SK-N-SH (cell line): Measurements from ENCODE around the gene TRIM72. TPM values are rescaled to one million over a fixed set of nuclear protein-coding genes. Genes with fewer than 3 reads are reported as not detected.

Experiments
- CTCF ChIA-PET: fragments of 300-600, 350-600 bp; formaldehyde crosslinking; extraction: SDS; loops from one replicate; lab custom pipeline; 2021; lab: Yijun Ruan, JAX
- POLR2A ChIA-PET: fragments of 350-600 bp; sonication (Branson Sonifier 250); formaldehyde crosslinking; extraction: SDS; loops from one replicate; lab custom pipeline; 2020; ENCODE audit warnings: antibody characterized with exemption, inconsistent platforms; lab: Yijun Ruan, JAX
- DNase-seq: peaks from one replicate; pipeline ENCODE4 v3.0.0; 2012
- H2AFZ ChIP-seq: fragments of 200-600 bp; sonication (generic); 2 replicates; pipeline ENCODE4 v1.8.1; 2016; ENCODE audit warnings: antibody characterized with exemption, mild to moderate bottlenecking, low read depth
- H3F3A ChIP-seq: fragments of 200-600 bp; sonication (generic); replicated peaks from 2 replicates; pipeline ENCODE3; 2016; ENCODE audit warnings: antibody characterized with exemption, mild to moderate bottlenecking; ENCODE audit not compliant: insufficient read depth
- H3K27ac ChIP-seq, 2 experiments: fragments of 200-500 bp in 1 of 2; fragments of 200-600 bp in 1 of 2; sonication (Bioruptor generic) in 1 of 2; sonication (generic), shearing (Covaris generic) in 1 of 2; 2 replicates each; pipeline versions ENCODE4 v1.5.1 to v1.6.1; 2014 to 2016; ENCODE audit warnings: low read depth in 2 of 2, inconsistent platforms in 1 of 2, low read length in 1 of 2, mild to moderate bottlenecking in 1 of 2, mixed read lengths in 1 of 2
- H3K27me3 ChIP-seq: fragments of 200-600 bp; sonication (generic), shearing (Covaris generic); 2 replicates; pipeline ENCODE4 v1.6.1; 2016; ENCODE audit warnings: mixed run types; ENCODE audit not compliant: insufficient read depth
- H3K36me3 ChIP-seq, 2 experiments: fragments of 200-500 bp in 1 of 2; fragments of 200-600 bp in 1 of 2; sonication (Bioruptor generic) in 1 of 2; sonication (generic) in 1 of 2; replicated peaks in 1 of 2; 2 replicates each; pipeline versions ENCODE3 to v1.5.1; 2014 to 2016; ENCODE audit warnings: low read length in 1 of 2, mild to moderate bottlenecking in 1 of 2; ENCODE audit not compliant: insufficient read depth in 2 of 2, control insufficient read depth in 1 of 2
- H3K4me1 ChIP-seq, 2 experiments: fragments of 200-500 bp in 1 of 2; fragments of 200-600 bp in 1 of 2; sonication (Bioruptor generic) in 1 of 2; sonication (generic), shearing (Covaris generic) in 1 of 2; 2 replicates each; pipeline versions ENCODE4 v1.5.1 to v1.6.1; 2014 to 2016; ENCODE audit warnings: low read depth in 1 of 2, low read length in 1 of 2, mixed run types in 1 of 2; ENCODE audit not compliant: insufficient read depth in 2 of 2, control insufficient read depth in 1 of 2
- H3K4me2 ChIP-seq: fragments of 200-600 bp; sonication (generic), shearing (Covaris generic); 2 replicates; pipeline ENCODE4 v1.6.1; 2017; ENCODE audit warnings: mixed run types
- H3K4me3 ChIP-seq, 2 experiments: fragments of 200-500 bp in 1 of 2; fragments of 200-600 bp in 1 of 2; sonication (Bioruptor generic) in 1 of 2; sonication (generic), shearing (Covaris generic) in 1 of 2; 2 replicates each; pipeline versions ENCODE4 v1.5.1 to v1.8.1; 2014 to 2016; ENCODE audit warnings: low read depth in 2 of 2, inconsistent platforms in 1 of 2, low read length in 1 of 2, mild to moderate bottlenecking in 1 of 2, mixed read lengths in 1 of 2, moderate library complexity in 1 of 2
- H3K79me2 ChIP-seq: fragments of 200-600 bp; sonication (generic); 2 replicates; pipeline ENCODE4 v1.8.1; 2017; ENCODE audit warnings: mild to moderate bottlenecking; ENCODE audit not compliant: insufficient read depth
- H3K9ac ChIP-seq: fragments of 200-600 bp; sonication (generic); 2 replicates; pipeline ENCODE4 v1.6.1; 2017; ENCODE audit warnings: mixed run types
- H3K9me2 ChIP-seq: fragments of 200-600 bp; sonication (generic); 2 replicates; pipeline ENCODE4 v1.6.1; 2017; ENCODE audit warnings: mixed run types
- H3K9me3 ChIP-seq: fragments of 200-600 bp; sonication (generic); 2 replicates; pipeline ENCODE4 v1.6.1; 2017; ENCODE audit warnings: mixed run types, mild to moderate bottlenecking, moderate library complexity
- H4K20me1 ChIP-seq: fragments of 200-600 bp; sonication (generic); 2 replicates; pipeline ENCODE4 v1.6.1; 2017; ENCODE audit warnings: mild to moderate bottlenecking, mixed run types; ENCODE audit not compliant: insufficient read depth
- CHD2 ChIP-seq: fragments of 150-350 bp; IDR thresholded peaks from 2 replicates; pipeline ENCODE4 v1.6.1; 2018; ENCODE audit warnings: low read length; ENCODE audit not compliant: partially characterized antibody
- CTCF ChIP-seq: fragments of 200-600 bp; sonication (generic); IDR thresholded peaks from 2 replicates; pipeline ENCODE4 v1.6.1; 2017; ENCODE audit warnings: antibody characterized with exemption, mild to moderate bottlenecking, moderate library complexity
- EP300 ChIP-seq, 2 experiments: IDR thresholded peaks; 2 replicates each; pipeline versions ENCODE4 v1.4.0 to v1.6.1; 2012; ENCODE audit warnings: borderline replicate concordance in 1 of 2, low read depth in 1 of 2, low read length in 1 of 2
- FOXJ3 ChIP-seq: sonication (generic); formaldehyde crosslinking; IDR thresholded peaks from 2 replicates; pipeline ENCODE4 v1.5.1; 2020; ENCODE audit warnings: mild to moderate bottlenecking, missing genetic modification reagents
- GABPA ChIP-seq: IDR thresholded peaks from 2 replicates; pipeline ENCODE4 v1.4.0; 2012; ENCODE audit warnings: low read depth, mild to moderate bottlenecking
- MAX ChIP-seq: IDR thresholded peaks from 2 replicates; pipeline ENCODE4 v1.4.0; 2012; ENCODE audit warnings: low read depth
- PBX3 ChIP-seq: IDR thresholded peaks from 2 replicates; pipeline ENCODE4; 2012
- RAD21 ChIP-seq: IDR thresholded peaks from 2 replicates; pipeline ENCODE4 v1.6.1; 2012; ENCODE audit warnings: mild to moderate bottlenecking, low read length
- TAF1 ChIP-seq: IDR thresholded peaks from 2 replicates; pipeline ENCODE4 v1.6.1; 2012; ENCODE audit warnings: low read depth, mild to moderate bottlenecking, low read length, moderate library complexity, borderline replicate concordance
- TCF12 ChIP-seq: IDR thresholded peaks from 2 replicates; pipeline ENCODE4 v1.4.0; 2012
- TEAD4 ChIP-seq: IDR thresholded peaks from 2 replicates; pipeline ENCODE4 v1.4.0; 2012; ENCODE audit warnings: mild to moderate bottlenecking, borderline replicate concordance; ENCODE audit not compliant: insufficient read depth
- WGBS: methylation state at CpG from one replicate; pipeline ENCODE4 v1.1.6; 2017; ENCODE audit warnings: low lambda C conversion rate; 5-methylcytosine and 5-hydroxymethylcytosine counted together
- polyA plus RNA-seq, 3 experiments: library from polyadenylated mRNA; depleted of rRNA; stranded (reverse); fragments of >200 nt; gene quantifications; 2 replicates each; pipeline ENCODE4 v1.2.3, GENCODE V29; 2012

Gene TRIM72
- polyA plus RNA-seq, 1 of the 3 experiments (the other 2 are of a cell fraction), result under 0.01 TPM

GRCh38 chr16:31200821-31201568 is 12.9 kb upstream of the TRIM72 start:
- WGBS, result 58% methylated on average over 7 of the region's 8 CpGs
- H3K4me2 ChIP-seq, result no peak overlapping the region
- H3K4me3 ChIP-seq, result no peak overlapping the region

GRCh38 chr16:31201582-31202413 is 12.1 kb upstream of the TRIM72 start:
- Histone ChIP-seq H3K36me3 (peaks cover 0 to 5% of the 10 kb centered on the region in 2 experiments), H3F3A (peaks cover 37% of the 10 kb centered on the region), H3K9me3 (no peaks in the 10 kb centered on the region), H3K4me3 (no peak overlapping the region), H3K9me2 (no peaks in the 10 kb centered on the region), H3K4me1 (no peaks in the 10 kb centered on the region), H3K27ac (no peak overlapping the region), H3K9ac (no peak overlapping the region), H3K4me2 (0 out of 2 replicates have a peak overlapping the region, but pooled peaks have one; percentile 7), H2AFZ (no peak overlapping the region)
- WGBS, result 52% methylated on average over 18 of the region's 35 CpGs
- POLR2A ChIA-PET, result interaction anchor here (0.9 to 1.5 kb wide), 2 partner anchors 9 to 13 kb away, joined by 3 to 4 read pairs; no protein-coding TSS in a partner anchor
- DNase-seq, result peak; percentile 50
- TF ChIP-seq GABPA (no peak), EP300 (IDR thresholded peaks at IDR 0.05; ENCODE audit: borderline replicate concordance in 1 of 2, low read depth in 1 of 2, low read length in 1 of 2) (no peak), MAX (no peak), FOXJ3 (CRISPR knock-in tag) (no peak), RAD21 (no peak), TEAD4 (no peak), PBX3 (no peak)
- TF ChIP-seq, all 33 proteins: peak for 0
- Histone ChIP-seq H3K27me3 (peaks cover 5% of the 10 kb centered on the region), H3K79me2 (no peaks in the 10 kb centered on the region), H4K20me1 (peaks cover 37% of the 10 kb centered on the region)
- CTCF ChIA-PET, result interaction anchor here (0.5 to 2.8 kb wide), 4 partner anchors 12 to 180 kb away, joined by 3 to 8 read pairs (median 4); partner anchors contain the start of gene TRIM72

More at GRCh38 chr16:31200821-31201568, 12.9 kb upstream of the TRIM72 start:
- ChIA-PET CTCF (interaction anchor here (0.5 to 2.8 kb wide), 4 partner anchors 13 to 181 kb away, joined by 3 to 8 read pairs (median 4); partner anchors contain the start of gene TRIM72), POLR2A (interaction anchor here (0.9 to 1.7 kb wide), 3 partner anchors 8 to 18 kb away, joined by 3 to 5 read pairs (median 4); no protein-coding TSS in a partner anchor)
- Histone ChIP-seq H3K9me3 (no peaks in the 10 kb centered on the region), H3K27me3 (no peaks in the 10 kb centered on the region; the same call in 1 of the 2 replicates), H3K4me1 (no peaks in the 10 kb centered on the region), H3K27ac (no peak overlapping the region), H3K9me2 (no peaks in the 10 kb centered on the region), H3K36me3 (peaks cover 6% of the 10 kb centered on the region in 2 experiments), H2AFZ (no peak overlapping the region), H3K79me2 (peaks cover 3% of the 10 kb centered on the region; the same call in 1 of the 2 replicates), H3F3A (peaks cover 45% of the 10 kb centered on the region), H3K9ac (no peak overlapping the region), H4K20me1 (peaks cover 45% of the 10 kb centered on the region)
- TF ChIP-seq TCF12 (no peak), CTCF (peak; percentile 21; the same call in 1 of the 2 replicates), CHD2 (no peak), TAF1 (no peak)
- DNase-seq, result no peak
